SH-SY5Y (cell line): ENCODE results near the gene CYCS.

Experiments used
- GATA2 ChIP-seq: IDR thresholded peaks from 2 replicates; pipeline ENCODE4 v1.6.1; 2011; ENCODE audit warnings: mild to moderate bottlenecking, low read depth, low read length
- GATA3 ChIP-seq: IDR thresholded peaks from 2 replicates; pipeline ENCODE4 v1.6.1; 2011; ENCODE audit warnings: low read depth, mild to moderate bottlenecking, low read length, moderate library complexity

DNA sequence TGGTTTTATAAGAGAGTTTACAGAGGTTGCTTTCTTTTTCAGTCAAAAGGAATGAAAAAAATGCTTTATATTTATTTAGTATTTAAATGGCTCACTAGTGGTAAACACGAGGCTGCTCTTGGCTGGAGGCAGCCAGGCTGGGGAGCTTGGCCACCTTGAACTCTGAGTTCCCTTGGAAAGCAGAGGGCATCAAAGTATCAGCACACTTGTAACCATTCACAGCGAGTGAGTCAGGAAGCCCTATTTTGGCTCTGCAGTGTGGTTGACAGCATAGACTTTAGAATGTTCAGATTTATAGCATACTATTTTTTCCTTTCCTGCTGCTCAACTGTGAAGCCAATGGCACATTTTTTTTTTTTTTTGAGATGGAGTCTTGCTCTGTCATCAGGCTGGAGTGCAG lies 51.6 kb downstream of the CYCS start:
- no peak for TF ChIP-seq GATA2
- no peak for TF ChIP-seq GATA3
